Testis (tissue), 2 donors: ENCODE results near the gene CRISP3.

Experiments used
- POLR2A ChIP-seq: fragments of 450-650 bp; IDR thresholded peaks from one replicate; pipeline ENCODE4 v1.6.1; 2017; ENCODE audit warnings: antibody characterized with exemption, mild to moderate bottlenecking, moderate library complexity
- TF ChIP-seq, protein P1 (sequence below), 3 experiments: fragments of 450-650 bp in 2 of 3; fragments of 200-600 bp in 1 of 3; sonication (generic) in 1 of 3; IDR thresholded peaks; one replicate each; pipeline ENCODE4 v1.5.1; 2016 to 2019; ENCODE audit warnings: antibody characterized with exemption in 3 of 3, mild to moderate bottlenecking in 2 of 3, moderate library complexity in 1 of 3

DNA sequence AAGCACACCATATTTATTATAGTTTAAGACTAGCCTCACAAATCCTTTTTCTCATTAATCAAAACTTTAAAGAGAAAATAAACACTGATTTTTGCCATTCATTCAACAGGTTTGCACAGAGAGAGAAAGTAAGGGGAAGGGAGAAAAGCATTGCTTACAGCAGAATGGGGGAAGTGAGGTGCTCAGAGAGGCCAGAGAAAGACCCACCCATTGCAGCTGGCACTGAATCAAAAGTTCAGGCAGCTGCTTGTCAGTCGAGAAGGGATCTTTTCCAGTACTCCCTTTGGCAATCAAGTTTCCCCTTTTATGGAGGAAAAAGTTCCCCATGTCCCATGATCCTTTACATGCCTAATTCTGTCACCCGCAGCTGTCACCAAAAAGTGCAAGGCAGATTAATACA is 22.9 kb downstream of the CRISP3 start:
- TF ChIP-seq, protein P1, sequence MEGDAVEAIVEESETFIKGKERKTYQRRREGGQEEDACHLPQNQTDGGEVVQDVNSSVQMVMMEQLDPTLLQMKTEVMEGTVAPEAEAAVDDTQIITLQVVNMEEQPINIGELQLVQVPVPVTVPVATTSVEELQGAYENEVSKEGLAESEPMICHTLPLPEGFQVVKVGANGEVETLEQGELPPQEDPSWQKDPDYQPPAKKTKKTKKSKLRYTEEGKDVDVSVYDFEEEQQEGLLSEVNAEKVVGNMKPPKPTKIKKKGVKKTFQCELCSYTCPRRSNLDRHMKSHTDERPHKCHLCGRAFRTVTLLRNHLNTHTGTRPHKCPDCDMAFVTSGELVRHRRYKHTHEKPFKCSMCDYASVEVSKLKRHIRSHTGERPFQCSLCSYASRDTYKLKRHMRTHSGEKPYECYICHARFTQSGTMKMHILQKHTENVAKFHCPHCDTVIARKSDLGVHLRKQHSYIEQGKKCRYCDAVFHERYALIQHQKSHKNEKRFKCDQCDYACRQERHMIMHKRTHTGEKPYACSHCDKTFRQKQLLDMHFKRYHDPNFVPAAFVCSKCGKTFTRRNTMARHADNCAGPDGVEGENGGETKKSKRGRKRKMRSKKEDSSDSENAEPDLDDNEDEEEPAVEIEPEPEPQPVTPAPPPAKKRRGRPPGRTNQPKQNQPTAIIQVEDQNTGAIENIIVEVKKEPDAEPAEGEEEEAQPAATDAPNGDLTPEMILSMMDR (IDR thresholded peaks at IDR 0.05): no peak
- no peak for TF ChIP-seq POLR2A
